K562 (cell line): ENCODE results near the gene DUXB. TPM values are rescaled to one million over a fixed set of nuclear protein-coding genes. Genes with fewer than 3 reads are reported as not detected.

Experiments
- ATAC-seq: fragments of 200-7000 bp; cut with Tn5 transposase; 3 replicates; pipeline ENCODE4 v1.9.1; 2020; ENCODE audit warnings: moderate library complexity
- BruUV-seq: library from RNA; stranded (reverse); fragments of 400-500 nt; replicated peaks from 2 replicates; lab custom pipeline; 2021; lab: Mats Ljungman, UMichigan
- CTCF ChIA-PET: fragments of 300-600 bp; formaldehyde crosslinking; extraction: SDS; loops from one replicate; lab custom pipeline; 2021; ENCODE audit warnings: low intra/inter-chr PET ratio; lab: Yijun Ruan, JAX
- POLR2A ChIA-PET: fragments of 300-600, 350-650 bp; sonication (Branson Sonifier 250); formaldehyde crosslinking; extraction: SDS; loops from one replicate; lab custom pipeline; 2021; ENCODE audit warnings: antibody characterized with exemption, inconsistent platforms; lab: Yijun Ruan, JAX
- DNase-seq, 4 experiments: peaks; one replicate each; pipeline versions ENCODE4 v3.0.0 to v3.0.0-alpha.2; 2011 to 2018; ENCODE audit warnings: low spot score in 3 of 4, mixed read lengths in 3 of 4; ENCODE audit errors: extremely low read depth in 1 of 4
- FAIRE-seq: peaks from 2 replicates; lab custom pipeline; 2011; peaks lifted over from hg19 to GRCh38; lab: Jason Lieb, UNC
- H2AFZ ChIP-seq: 2 replicates; pipeline ENCODE4 v1.6.0; 2011; ENCODE audit warnings: low read depth, low read length, control low read depth, inconsistent platforms
- H3K27ac ChIP-seq: fragments of 200-600 bp; 3 replicates; pipeline ENCODE4 v1.8.0; 2011; ENCODE audit warnings: low read depth, mild to moderate bottlenecking, control low read depth, inconsistent platforms, low read length, moderate library complexity, mixed read lengths; ENCODE audit errors: extremely low read depth
- H3K27me3 ChIP-seq, 2 experiments: fragments of 300-600 bp in 1 of 2; 2 replicates in 1 of 2; 3 replicates in 1 of 2; pipeline versions ENCODE4 v1.6.0 to v1.8.0; 2011; ENCODE audit warnings: inconsistent platforms in 2 of 2, low read length in 2 of 2, mild to moderate bottlenecking in 1 of 2, mixed read lengths in 1 of 2, moderate library complexity in 1 of 2; ENCODE audit not compliant: control insufficient read depth in 2 of 2, insufficient read depth in 2 of 2
- H3K36me3 ChIP-seq: fragments of 300-600 bp; 3 replicates; pipeline ENCODE4 v1.8.0; 2011; ENCODE audit warnings: mild to moderate bottlenecking, low read length, inconsistent platforms; ENCODE audit not compliant: control insufficient read depth, insufficient read depth
- H3K4me1 ChIP-seq, 2 experiments: fragments of 200-600 bp in 1 of 2; replicated peaks in 1 of 2; 2 replicates in 1 of 2; 3 replicates in 1 of 2; pipeline versions ENCODE4 v1.5.1 to v1.8.0; 2011; ENCODE audit warnings: inconsistent platforms in 2 of 2, low read length in 2 of 2, mild to moderate bottlenecking in 1 of 2, mixed read lengths in 1 of 2, moderate library complexity in 1 of 2; ENCODE audit not compliant: control insufficient read depth in 2 of 2, insufficient read depth in 2 of 2
- H3K4me2 ChIP-seq: 2 replicates; pipeline ENCODE4 v1.6.1; 2011; ENCODE audit warnings: low read length, control low read depth, inconsistent platforms, mixed read lengths; ENCODE audit not compliant: insufficient read depth
- H3K4me3 ChIP-seq: fragments of 200-600 bp; sonication (generic), shearing (Covaris generic); 2 replicates; pipeline ENCODE4 v1.5.1; 2016; ENCODE audit warnings: control low read depth, inconsistent platforms
- H3K79me2 ChIP-seq: fragments of 200-600 bp; 3 replicates; pipeline ENCODE4 v1.8.0; 2011; ENCODE audit warnings: low read length, inconsistent platforms; ENCODE audit not compliant: control insufficient read depth, insufficient read depth
- H3K9ac ChIP-seq, 2 experiments: 2 replicates each; pipeline versions ENCODE4 v1.6.0 to v1.6.1; 2011; ENCODE audit warnings: low read depth in 2 of 2, low read length in 2 of 2, control low read depth in 1 of 2, inconsistent platforms in 1 of 2, mild to moderate bottlenecking in 1 of 2, mixed read lengths in 1 of 2; ENCODE audit not compliant: insufficient read depth in 1 of 2
- H3K9me1 ChIP-seq: one replicate; pipeline ENCODE4 v1.6.0; 2011; ENCODE audit warnings: inconsistent platforms, mild to moderate bottlenecking, low read length, moderate library complexity; ENCODE audit not compliant: control insufficient read depth, insufficient read depth
- H3K9me3 ChIP-seq: replicated peaks from 2 replicates; pipeline ENCODE4 v1.5.1; 2011; ENCODE audit warnings: low read depth, low read length, inconsistent platforms; ENCODE audit not compliant: control insufficient read depth, insufficient read depth
- H4K20me1 ChIP-seq: replicated peaks from 2 replicates; pipeline ENCODE4 v1.6.1; 2011; ENCODE audit warnings: low read length, inconsistent platforms, mixed read lengths; ENCODE audit not compliant: control insufficient read depth, insufficient read depth
- BHLHE40 ChIP-seq: IDR thresholded peaks from 2 replicates; pipeline ENCODE4 v1.6.1; 2011; ENCODE audit warnings: low read length, improper control_type of control experiment
- BRD9 ChIP-seq: fragments of 450-650 bp; IDR thresholded peaks from 2 replicates; pipeline ENCODE4 v1.6.1; 2018; ENCODE audit warnings: low read depth; ENCODE audit not compliant: partially characterized antibody
- HCFC1 ChIP-seq: IDR thresholded peaks from 2 replicates; pipeline ENCODE4 v1.6.1; 2012; ENCODE audit warnings: low read depth, low read length, improper control_type of control experiment
- HNRNPK ChIP-seq: fragments of 200-400 bp; formaldehyde crosslinking; IDR thresholded peaks from one replicate; pipeline ENCODE4 v1.6.1; 2018; ENCODE audit warnings: mild to moderate bottlenecking, low read depth, low read length; ENCODE audit not compliant: poor library complexity, severe bottlenecking
- KDM2B ChIP-seq: fragments of 250-450 bp; sonication (Bioruptor Pico); IDR thresholded peaks from 2 replicates; pipeline ENCODE4 v1.8.0; 2021; ENCODE audit warnings: mild to moderate bottlenecking, moderate library complexity
- MBD2 ChIP-seq: sonication (generic); IDR thresholded peaks from 2 replicates; pipeline ENCODE4 v1.6.1; 2016; ENCODE audit warnings: low read depth, borderline replicate concordance
- PATZ1 ChIP-seq: fragments of 250-450 bp; sonication (Bioruptor Pico); IDR thresholded peaks from 2 replicates; pipeline ENCODE4 v1.5.0; 2020; ENCODE audit warnings: mild to moderate bottlenecking, borderline replicate concordance
- PTTG1 ChIP-seq: fragments of 450-650 bp; IDR thresholded peaks from 2 replicates; pipeline ENCODE4 v1.6.1; 2016; ENCODE audit warnings: low read depth, mild to moderate bottlenecking, missing genetic modification characterization, missing compliant biosample characterization
- ZFPM2 ChIP-seq: fragments of 250-450 bp; sonication (Bioruptor Pico); IDR thresholded peaks from 2 replicates; pipeline ENCODE4 v1.5.1; 2022; ENCODE audit warnings: mild to moderate bottlenecking
- ZKSCAN3 ChIP-seq: fragments of 250-450 bp; sonication (Bioruptor Pico); IDR thresholded peaks from 2 replicates; pipeline ENCODE4 v1.4.0; 2020
- ZNF561 ChIP-seq: fragments of 450-650 bp; formaldehyde crosslinking; conservative IDR thresholded peaks from 2 replicates; pipeline ENCODE4 v1.4.0; 2020; ENCODE audit warnings: mild to moderate bottlenecking, moderate library complexity
- ZNF583 ChIP-seq: fragments of 250-450 bp; sonication (Bioruptor Pico); IDR thresholded peaks from 2 replicates; pipeline ENCODE4 v1.4.0; 2020
- WGBS: fragments of 100-300 bp; shearing (Covaris generic); methylation state at CpG from one replicate; pipeline ENCODE4 v1.1.6; 2016; ENCODE audit warnings: low coverage, mixed read lengths; ENCODE audit not compliant: insufficient coverage; ENCODE audit errors: missing lambda C conversion rate; 5-methylcytosine and 5-hydroxymethylcytosine counted together
- in situ Hi-C: fragments of 300-500 bp; cut with MboI; formaldehyde crosslinking; loops from 4 replicates; pipeline ENCODE4 v1.15.0; 2018; ENCODE audit warnings: inconsistent platforms, mixed read lengths
- intact Hi-C: fragments of 100-400 bp; cut with micrococcal nuclease; formaldehyde crosslinking; loops from 2 replicates; pipeline ENCODE4 v1.14.2; 2022
- polyA plus RNA-seq, 8 experiments: library from polyadenylated mRNA; depleted of rRNA in 4 of 8; stranded (reverse) in 5 of 8; unstranded in 3 of 8; fragments of >200 nt; fragmentation: Nextera tagmentation in 2 of 8; fragmentation: Illumina TruSeq in 1 of 8; extraction: Ambion mirVana in 2 of 8; extraction: Trizol in 1 of 8; gene quantifications; 2 replicates each; pipeline versions ENCODE4 v1.2.1 to v1.2.3, GENCODE V29; 2011 to 2014; ENCODE audit warnings: inconsistent platforms in 1 of 8, missing spikeins in 1 of 8
- total RNA-seq, 7 experiments: library from RNA; depleted of rRNA in 6 of 7; stranded (reverse); fragments of >200 nt in 6 of 7; fragmentation: Illumina TruSeq in 2 of 7; extraction: Trizol in 2 of 7; gene quantifications; 2 replicates each; pipeline versions ENCODE4 v1.2.1 to v1.2.3, GENCODE V29; 2011 to 2021; ENCODE audit warnings: low replicate concordance in 1 of 7
- TF ChIP-seq, protein P1 (sequence below): IDR thresholded peaks from 2 replicates; pipeline ENCODE4 v1.6.1; 2012; ENCODE audit warnings: low read depth, low read length, improper control_type of control experiment, borderline replicate concordance

DUXB gene
- total and polyA plus RNA-seq, 9 of the 15 experiments (the other 6 are each of a cell fraction or from before 2014, with no cell fraction given) = not detected

GRCh38 chr16:75697571-75697970 is 3.7 kb downstream of the DUXB start:
- ChIA-PET POLR2A (interaction anchor here (1.3 kb wide), 1 partner anchor 10 kb away, joined by 3 read pairs; no protein-coding TSS in a partner anchor), CTCF (interaction anchor here (0.5 kb wide), 1 partner anchor 32 kb away, joined by 3 read pairs; no protein-coding TSS in a partner anchor)
- in situ Hi-C loops = no loop called here
- Histone ChIP-seq H3K79me2 (no peaks in the 10 kb centered on the region), H3K4me3 (no peak overlapping the region), H3K9me3 (no peaks in the 10 kb centered on the region), H2AFZ (no peak overlapping the region), H4K20me1 (no peaks in the 10 kb centered on the region), H3K4me2 (no peak overlapping the region), H3K4me1 (peaks cover under 1 to 5% of the 10 kb centered on the region in 2 experiments; a peak in 3 of 5 replicates), H3K27ac (no peak overlapping the region), H3K36me3 (no peaks in the 10 kb centered on the region), H3K9ac (no peak overlapping the region), H3K9me1 (no peaks in the 10 kb centered on the region), H3K27me3 (peaks cover 8 to 12% of the 10 kb centered on the region in 2 experiments; a peak in 4 of 5 replicates)
- WGBS = 4% methylated on average over 5 of the region's 5 CpGs
- no peak for TF ChIP-seq BHLHE40
- no peak for TF ChIP-seq KDM2B (CRISPR knock-in tag)
- no peak for TF ChIP-seq PTTG1
- no peak for TF ChIP-seq ZNF583 (CRISPR knock-in tag)
- no peak for TF ChIP-seq BRD9
- no peak for TF ChIP-seq ZNF561 (CRISPR knock-in tag)
- TF ChIP-seq, protein P1, sequence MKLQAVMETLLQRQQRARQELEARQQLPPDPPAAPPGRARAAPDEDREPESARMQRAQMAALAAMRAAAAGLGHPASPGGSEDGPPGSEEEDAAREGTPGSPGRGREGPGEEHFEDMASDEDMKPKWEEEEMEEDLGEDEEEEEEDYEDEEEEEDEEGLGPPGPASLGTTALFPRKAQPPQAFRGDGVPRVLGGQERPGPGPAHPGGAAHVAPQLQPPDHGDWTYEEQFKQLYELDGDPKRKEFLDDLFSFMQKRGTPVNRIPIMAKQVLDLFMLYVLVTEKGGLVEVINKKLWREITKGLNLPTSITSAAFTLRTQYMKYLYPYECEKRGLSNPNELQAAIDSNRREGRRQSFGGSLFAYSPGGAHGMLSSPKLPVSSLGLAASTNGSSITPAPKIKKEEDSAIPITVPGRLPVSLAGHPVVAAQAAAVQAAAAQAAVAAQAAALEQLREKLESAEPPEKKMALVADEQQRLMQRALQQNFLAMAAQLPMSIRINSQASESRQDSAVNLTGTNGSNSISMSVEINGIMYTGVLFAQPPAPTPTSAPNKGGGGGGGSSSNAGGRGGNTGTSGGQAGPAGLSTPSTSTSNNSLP = no peak
- TF ChIP-seq ZKSCAN3 (CRISPR knock-in tag) = no peak
- TF ChIP-seq ZFPM2 = no peak
- no peak for TF ChIP-seq HCFC1
- no peak for TF ChIP-seq HNRNPK
- no peak for TF ChIP-seq MBD2
- no peak for TF ChIP-seq PATZ1 (CRISPR knock-in tag)
- ATAC-seq = no peak
- no TSS peak for BruUV-seq
- intact Hi-C loops = loop anchor here (5.0 kb wide), 1 partner anchor 65 kb away; no protein-coding TSS in a partner anchor
- DNase-seq = no peak
- FAIRE-seq = no peak
